ENCODE results near the gene TBC1D2B. TPM values are rescaled to one million over a fixed set of nuclear protein-coding genes. Genes with fewer than 3 reads are reported as not detected.

The TBC1D2B gene
- total and polyA plus RNA-seq, 2 donors (not counting 3 experiments of a cell fraction or from before 2014, with no cell fraction given): 30.8 to 46.1 TPM

DNA sequence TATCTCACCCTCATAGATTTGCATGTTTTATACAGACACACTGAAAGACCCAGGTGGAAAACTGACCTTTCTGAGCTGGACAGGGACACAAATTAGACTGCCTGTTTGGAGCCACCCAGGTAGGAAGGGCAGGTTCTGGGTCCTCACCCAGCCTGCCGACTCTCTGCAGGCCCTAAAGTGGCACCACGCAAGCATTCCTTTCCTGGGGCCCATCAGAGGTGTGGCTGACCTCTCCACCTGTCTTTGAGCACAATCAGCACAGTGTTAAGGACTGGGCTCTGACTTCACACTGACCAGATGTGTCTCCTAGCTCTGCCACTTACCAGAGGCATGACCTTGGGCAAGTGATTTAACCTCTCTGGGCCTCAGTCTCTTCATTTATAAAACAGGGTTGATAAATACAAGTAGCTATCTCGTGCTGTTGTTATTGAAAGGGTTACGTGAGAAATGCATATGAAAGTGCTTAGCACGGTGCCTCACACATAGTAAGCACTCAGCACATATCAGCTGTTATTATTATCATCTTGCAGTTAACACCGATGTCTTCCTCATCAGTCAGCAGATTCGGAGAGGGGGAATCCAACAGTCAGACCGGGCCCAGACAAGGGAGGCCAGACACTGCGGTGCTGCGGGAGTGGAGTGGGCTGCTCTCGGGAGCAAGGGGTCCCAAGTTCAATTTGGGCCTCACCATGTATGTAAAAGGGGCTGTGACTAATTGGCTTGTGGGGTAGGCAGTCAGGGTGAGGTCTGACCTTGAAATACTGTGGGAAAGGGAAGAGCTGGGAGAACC lies 2.0 kb upstream of the TBC1D2B start:
- no peaks in the 10 kb centered on the region for H3K36me3 ChIP-seq (ENCODE audit: control insufficient read depth in 2 of 2, extremely low read depth in 1 of 2, insufficient read depth in 2 of 2, low read length in 2 of 2)
- FAIRE-seq (no peak), DNase-seq (ENCODE audit: low read depth, low spot score) (no peak)
- H3K4me3 ChIP-seq (replicated peaks in 1 of 3; ENCODE audit: insufficient read depth in 1 of 3, low read depth in 1 of 3, low read length in 3 of 3): no peak overlapping the region
- no peaks in the 10 kb centered on the region for H3K27me3 ChIP-seq (ENCODE audit: control insufficient read depth in 2 of 2, insufficient read depth in 2 of 2, low read length in 2 of 2)
- intact Hi-C loops (cut with micrococcal nuclease) (no loop called here), dilution Hi-C loops (cut with MboI; ENCODE audit: extremely low pct_ligation_motif_present, low sequenced_read_pairs) (no loop called here)
- CTCF ChIA-PET: interaction anchor here (0.8 to 2.5 kb wide), 5 partner anchors 12 to 29 kb away, joined by 3 to 12 read pairs (median 3); no protein-coding TSS in a partner anchor
- BruUV-seq (replicated peaks): no TSS peak
- H3K4me1 ChIP-seq (ENCODE audit: control insufficient read depth, extremely low read depth, insufficient read depth, low read length): peaks cover 17% of the 10 kb centered on the region
- H2AFZ ChIP-seq (ENCODE audit: low read depth, low read length): no peak overlapping the region
- no peak overlapping the region for H3K27ac ChIP-seq (ENCODE audit: insufficient read depth, low read depth, low read length)
- POLR2A ChIA-PET: no interaction called here
- no peaks in the 10 kb centered on the region for H3K9me3 ChIP-seq (replicated peaks; ENCODE audit: control insufficient read depth, insufficient read depth, low read length)
- H3K4me2 ChIP-seq (ENCODE audit: insufficient read depth, low read length): no peak overlapping the region
- H3K9ac ChIP-seq (replicated peaks; ENCODE audit: extremely low read depth, insufficient read depth, low read length): no peak overlapping the region
- TF ChIP-seq, protein P1, sequence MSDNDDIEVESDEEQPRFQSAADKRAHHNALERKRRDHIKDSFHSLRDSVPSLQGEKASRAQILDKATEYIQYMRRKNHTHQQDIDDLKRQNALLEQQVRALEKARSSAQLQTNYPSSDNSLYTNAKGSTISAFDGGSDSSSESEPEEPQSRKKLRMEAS (IDR thresholded peaks at IDR 0.05; ENCODE audit: insufficient read depth, insufficient read length): no peak
- TF ChIP-seq POLR2A (IDR thresholded peaks at IDR 0.05; ENCODE audit: low read depth, low read length): no peak
- TF ChIP-seq GATA2 (IDR thresholded peaks at IDR 0.05; ENCODE audit: insufficient read depth, insufficient read length, low read depth, low read length): no peak
- TF ChIP-seq JUN (IDR thresholded peaks at IDR 0.05; ENCODE audit: borderline replicate concordance, insufficient read depth, insufficient read length, low read depth): no peak
- no peak for TF ChIP-seq MYC (IDR thresholded peaks at IDR 0.05; ENCODE audit: low read depth, low read length)
- TF ChIP-seq EZH2 (IDR thresholded peaks at IDR 0.05; ENCODE audit: borderline replicate concordance, low read depth, low read length, severe bottlenecking): no peak
- TF ChIP-seq POLR2AphosphoS5 (IDR thresholded peaks at IDR 0.05; ENCODE audit: insufficient read depth, low read depth, low read length): no peak
- no peak for TF ChIP-seq FOS (IDR thresholded peaks at IDR 0.05; ENCODE audit: borderline replicate concordance, insufficient read depth, low read length)
- TF ChIP-seq, protein P2, sequence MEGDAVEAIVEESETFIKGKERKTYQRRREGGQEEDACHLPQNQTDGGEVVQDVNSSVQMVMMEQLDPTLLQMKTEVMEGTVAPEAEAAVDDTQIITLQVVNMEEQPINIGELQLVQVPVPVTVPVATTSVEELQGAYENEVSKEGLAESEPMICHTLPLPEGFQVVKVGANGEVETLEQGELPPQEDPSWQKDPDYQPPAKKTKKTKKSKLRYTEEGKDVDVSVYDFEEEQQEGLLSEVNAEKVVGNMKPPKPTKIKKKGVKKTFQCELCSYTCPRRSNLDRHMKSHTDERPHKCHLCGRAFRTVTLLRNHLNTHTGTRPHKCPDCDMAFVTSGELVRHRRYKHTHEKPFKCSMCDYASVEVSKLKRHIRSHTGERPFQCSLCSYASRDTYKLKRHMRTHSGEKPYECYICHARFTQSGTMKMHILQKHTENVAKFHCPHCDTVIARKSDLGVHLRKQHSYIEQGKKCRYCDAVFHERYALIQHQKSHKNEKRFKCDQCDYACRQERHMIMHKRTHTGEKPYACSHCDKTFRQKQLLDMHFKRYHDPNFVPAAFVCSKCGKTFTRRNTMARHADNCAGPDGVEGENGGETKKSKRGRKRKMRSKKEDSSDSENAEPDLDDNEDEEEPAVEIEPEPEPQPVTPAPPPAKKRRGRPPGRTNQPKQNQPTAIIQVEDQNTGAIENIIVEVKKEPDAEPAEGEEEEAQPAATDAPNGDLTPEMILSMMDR (IDR thresholded peaks at IDR 0.05; ENCODE audit: extremely low read depth in 1 of 2, insufficient read depth in 1 of 2, low read depth in 1 of 2, low read length in 2 of 2): no peak
- no peaks in the 10 kb centered on the region for H4K20me1 ChIP-seq (replicated peaks; ENCODE audit: control insufficient read depth, extremely low read depth, insufficient read depth, low read length)
- no peaks in the 10 kb centered on the region for H3K9me1 ChIP-seq (replicated peaks; ENCODE audit: control insufficient read depth, extremely low read depth, insufficient read depth, low read length)
- H3K79me2 ChIP-seq (ENCODE audit: control insufficient read depth, insufficient read depth, low read length): peaks cover 22% of the 10 kb centered on the region

Measured in endothelial cell of umbilical vein (primary cell).